ENCODE measurements around the gene PYGB.
"Not testable (repeated sequence)": the region's sequence is repeated elsewhere in the genome, so short reads cannot be mapped to it uniquely, and the experiment has no call there.

PYGB gene

DNA sequence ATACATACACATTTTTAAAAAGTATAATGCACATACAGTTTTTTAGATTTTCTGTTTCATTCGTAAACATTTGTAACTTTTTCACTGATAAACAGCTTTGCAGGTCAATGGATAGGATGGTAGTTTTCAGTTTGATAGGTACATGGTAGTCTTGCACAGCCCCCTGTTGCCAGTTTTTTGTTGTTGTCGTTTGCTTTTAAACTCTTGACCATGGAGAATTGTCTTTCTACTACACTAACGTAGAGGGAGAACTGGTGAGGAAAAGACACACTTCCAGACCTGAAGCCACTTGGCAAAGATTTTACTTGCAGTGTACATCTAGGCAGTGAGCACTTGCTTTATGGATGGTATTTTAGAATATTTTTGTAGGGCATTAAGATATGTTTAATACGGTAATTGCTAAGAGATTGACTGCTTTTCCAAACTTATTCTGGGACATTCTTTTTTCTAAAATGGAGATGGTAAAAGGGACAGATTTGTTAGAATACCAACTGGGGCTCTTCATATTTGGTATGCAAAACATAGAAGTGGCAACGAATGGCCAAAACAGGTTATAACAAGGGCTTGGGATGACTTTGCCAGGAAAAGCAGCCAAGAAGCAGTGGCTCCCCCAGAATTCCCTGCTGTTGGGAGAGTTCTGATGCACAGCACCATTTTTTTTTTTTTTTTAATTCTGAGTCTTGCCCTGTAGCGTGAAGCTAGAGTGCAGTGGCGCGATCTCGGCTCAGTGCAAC is 1.5 kb downstream of the PYGB start:
- no peak for DNase-seq (ENCODE audit: low read depth)

- no peak for DNase-seq (ENCODE audit: low read depth)
Observed at GRCh38 chr20:25250508-25250907, 2.6 kb downstream of the PYGB start.

DNA sequence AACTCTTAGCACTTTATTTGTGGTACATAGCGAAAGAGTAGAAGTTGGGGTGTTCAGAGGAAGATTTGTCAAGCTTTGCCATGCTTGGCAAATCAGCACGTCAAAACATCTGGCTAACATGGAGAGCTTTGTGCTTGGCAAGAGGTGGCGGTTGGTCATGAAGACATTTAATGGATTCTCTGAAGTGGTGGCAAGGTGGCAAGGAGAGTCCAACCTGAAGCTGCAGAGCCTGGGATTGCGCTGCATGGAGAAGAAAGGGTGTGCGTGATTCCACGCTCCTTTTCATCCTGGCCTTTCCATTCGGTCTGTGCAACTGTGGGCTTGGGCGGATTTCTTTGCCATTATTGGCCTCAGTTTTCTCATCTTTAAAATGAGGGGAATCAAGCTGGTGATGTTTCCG is 3.1 kb downstream of the PYGB start:
- DNase-seq (ENCODE audit: low read depth), result no peak

- no peak for DNase-seq (ENCODE audit: low read depth)
Observed at GRCh38 chr20:25251558-25251957, 3.7 kb downstream of the PYGB start.

DNA sequence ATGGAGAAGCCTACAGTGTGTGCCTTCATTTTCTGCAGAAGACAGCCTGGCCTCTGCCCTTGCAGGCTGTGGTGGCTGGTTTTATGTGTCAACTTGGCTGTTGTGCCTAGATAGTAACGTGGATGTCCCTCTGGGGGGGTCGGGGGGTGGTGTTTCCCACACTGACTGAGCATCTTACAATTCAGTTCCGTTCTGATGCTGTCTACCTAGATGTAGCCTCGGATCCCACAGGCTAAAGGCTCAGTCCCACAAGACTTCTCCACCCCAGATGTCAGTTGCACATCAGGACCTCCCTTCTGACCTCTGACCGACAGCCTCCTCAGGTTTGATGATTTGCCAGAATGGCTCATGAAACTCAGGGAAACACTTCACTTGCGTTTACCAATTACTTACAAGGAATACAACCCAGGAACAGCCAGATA is 4.4 kb downstream of the PYGB start:
- DNase-seq (ENCODE audit: low read depth), result no peak

DNA sequence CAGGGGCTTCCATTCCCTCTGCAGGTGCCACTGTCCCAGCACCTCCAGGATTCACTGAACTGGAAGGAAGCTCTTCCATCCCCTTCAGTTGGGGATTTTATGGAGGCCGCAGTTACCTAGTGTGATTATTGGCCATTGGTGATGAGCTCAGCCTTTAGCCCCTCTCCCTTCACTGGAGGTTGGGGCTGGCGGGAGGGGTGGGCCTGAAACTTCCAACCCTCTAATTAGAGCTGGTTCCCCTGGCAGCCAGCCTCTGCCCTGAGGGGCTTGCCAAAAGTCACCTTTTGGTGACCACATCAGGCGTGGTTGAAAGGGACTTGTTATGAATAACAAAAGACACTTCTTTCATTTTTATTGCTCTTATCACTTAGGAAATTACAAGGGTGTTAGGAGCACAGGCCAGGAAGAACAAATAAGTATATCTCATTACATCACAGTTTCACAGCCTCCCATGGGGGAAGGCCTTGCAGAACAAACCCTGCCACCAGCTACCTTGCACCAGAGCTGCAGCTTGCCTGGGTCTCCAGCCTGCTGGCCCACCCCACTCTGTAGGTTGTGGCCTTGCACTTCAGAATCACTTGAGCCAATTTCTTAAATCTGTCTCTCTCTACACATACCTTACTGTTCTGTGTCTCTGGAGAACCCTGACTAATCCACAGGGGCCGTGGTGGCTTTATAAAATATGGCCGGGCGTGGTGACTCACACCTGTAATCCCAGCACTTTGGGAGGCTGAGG is 5.0 kb downstream of the PYGB start:
- no peak for DNase-seq (ENCODE audit: low read depth)

GRCh38 chr20:25253606-25254275 is 5.9 kb downstream of the PYGB start:
- DNase-seq (ENCODE audit: low read depth), result no peak

GRCh38 chr20:25254571-25254970 is 6.7 kb downstream of the PYGB start:
- no peak for DNase-seq (ENCODE audit: low read depth)

DNA sequence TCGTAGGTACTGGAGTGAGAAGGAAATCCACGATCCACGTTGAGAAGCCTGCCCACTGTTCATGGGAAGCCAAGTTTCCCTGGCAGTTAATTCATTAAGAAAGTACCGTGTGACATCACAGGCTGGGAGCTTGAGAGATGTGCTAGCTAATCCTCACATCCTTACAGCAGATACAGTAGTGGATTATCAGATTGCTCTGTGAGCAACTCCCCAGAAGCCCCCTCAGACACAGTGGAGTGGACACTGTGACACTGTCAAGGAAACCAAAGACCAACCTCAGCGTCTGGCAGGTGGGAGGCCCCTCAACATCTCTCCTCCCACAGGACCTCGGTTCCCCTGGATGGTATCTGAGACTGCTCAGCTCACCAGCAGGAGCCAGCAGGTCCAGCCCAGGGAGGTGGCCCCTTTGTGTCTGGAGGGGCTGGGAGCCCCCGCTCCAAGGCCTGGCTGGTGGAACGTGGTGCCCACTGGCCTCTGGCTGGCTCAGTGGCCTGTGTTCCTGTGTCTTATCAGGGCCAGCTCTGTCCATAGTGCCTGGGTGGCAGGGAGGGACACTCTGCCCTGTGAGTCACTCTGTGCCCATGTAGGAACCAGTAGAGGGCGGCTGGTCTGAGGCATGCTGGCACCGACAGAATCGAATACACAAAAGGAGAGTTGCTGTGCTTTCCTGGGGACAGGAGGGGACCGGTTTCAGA is 7.2 kb downstream of the PYGB start:
- DNase-seq (ENCODE audit: low read depth), result no peak

GRCh38 chr20:25256226-25256859 is 8.5 kb downstream of the PYGB start:
- no peak for DNase-seq (ENCODE audit: low read depth)

- DNase-seq (ENCODE audit: low read depth), result no peak
Observed at GRCh38 chr20:25257130-25257529, 9.2 kb downstream of the PYGB start.

GRCh38 chr20:25257756-25258475 is 10.0 kb downstream of the PYGB start:
- no peak for DNase-seq (ENCODE audit: low read depth)

GRCh38 chr20:25258476-25258805 is 10.6 kb downstream of the PYGB start:
- DNase-seq (ENCODE audit: low read depth), result no peak

GRCh38 chr20:25258828-25259227 is 10.9 kb downstream of the PYGB start:
- no peak for DNase-seq (ENCODE audit: low read depth)

GRCh38 chr20:25259358-25259757 is 11.5 kb downstream of the PYGB start:
- no peak for DNase-seq (ENCODE audit: low read depth)

DNA sequence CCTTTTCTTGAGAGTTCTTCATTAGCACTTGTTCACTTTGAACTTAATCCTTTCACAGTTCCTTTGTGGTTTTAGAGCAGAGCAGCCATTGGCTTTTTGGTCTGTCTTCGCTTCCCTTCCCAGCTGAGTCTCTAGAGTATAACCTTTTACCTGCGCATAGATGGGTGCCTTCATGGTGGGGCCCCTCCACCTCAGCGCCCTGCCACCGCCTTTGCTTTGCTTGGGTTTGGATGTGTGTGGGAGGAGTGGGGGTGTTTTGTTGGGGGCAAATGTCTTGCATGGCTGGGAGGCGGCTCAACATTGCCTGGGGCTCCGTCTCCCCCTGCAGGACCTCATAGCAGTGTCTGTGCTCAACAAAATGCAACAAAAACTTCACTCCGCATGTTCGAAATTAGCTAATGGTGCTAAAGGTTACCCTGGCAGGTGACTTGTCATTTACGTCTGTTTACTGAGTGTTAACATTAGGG is 11.9 kb downstream of the PYGB start:
- no peak for DNase-seq (ENCODE audit: low read depth)

DNA sequence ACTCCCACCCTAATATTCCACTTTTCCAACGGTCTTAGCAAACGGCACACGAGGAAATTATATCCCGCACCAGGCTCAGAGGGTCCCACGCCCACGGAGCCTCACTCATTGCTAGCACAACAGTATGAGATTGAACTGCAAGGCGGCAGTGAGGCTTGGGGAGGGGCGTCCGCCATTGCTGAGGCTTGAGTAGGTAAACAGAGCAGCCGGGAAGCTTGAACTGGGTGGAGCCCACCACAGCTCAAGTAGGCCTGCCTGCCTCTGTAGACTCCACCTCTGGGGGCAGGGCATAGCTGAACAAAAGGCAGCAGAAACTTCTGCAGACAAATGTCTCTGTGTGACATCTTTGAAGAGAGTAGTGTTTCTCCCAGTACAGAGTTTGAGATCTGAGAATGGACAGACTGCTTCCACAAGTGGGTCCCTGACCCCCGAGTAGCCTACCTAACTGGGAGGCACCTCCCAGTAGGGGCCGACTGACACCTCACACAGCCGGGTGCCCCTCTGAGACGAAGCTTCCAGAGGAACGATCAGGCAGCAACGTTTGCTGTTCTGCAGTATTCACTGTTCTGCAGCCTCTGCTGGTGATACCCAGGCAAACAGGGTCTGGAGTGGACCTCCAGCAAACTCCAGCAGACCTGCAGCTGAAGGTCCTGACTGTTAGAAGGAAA is 13.0 kb downstream of the PYGB start:
- DNase-seq (ENCODE audit: low read depth), result not testable (repeated sequence)

GRCh38 chr20:25269057-25269832 is 21.4 kb downstream of the PYGB start:
- no peak for DNase-seq (ENCODE audit: low read depth)

DNA sequence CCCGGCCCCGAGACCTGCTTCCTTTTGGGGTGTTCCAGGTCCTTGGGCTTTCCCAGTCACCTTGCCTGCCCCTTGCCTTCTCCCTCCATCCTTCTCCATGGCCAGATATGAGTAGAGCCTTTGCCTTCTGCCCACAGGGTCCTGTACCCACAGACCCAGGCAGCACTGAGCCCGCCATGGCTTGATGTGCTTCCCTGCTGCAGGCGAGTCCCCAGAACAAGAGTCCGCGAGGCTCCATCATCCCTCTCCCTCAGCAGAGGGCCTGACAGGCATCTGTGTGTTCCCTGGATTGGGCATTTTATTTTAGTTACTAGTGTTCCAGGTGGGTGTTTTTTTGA is 21.9 kb downstream of the PYGB start:
- DNase-seq (ENCODE audit: low read depth), result no peak

- DNase-seq (ENCODE audit: low read depth), result no peak
Observed at GRCh38 chr20:25270829-25271251, 23.0 kb downstream of the PYGB start.
